ENCODE data around the gene MAGI1.

DNA sequence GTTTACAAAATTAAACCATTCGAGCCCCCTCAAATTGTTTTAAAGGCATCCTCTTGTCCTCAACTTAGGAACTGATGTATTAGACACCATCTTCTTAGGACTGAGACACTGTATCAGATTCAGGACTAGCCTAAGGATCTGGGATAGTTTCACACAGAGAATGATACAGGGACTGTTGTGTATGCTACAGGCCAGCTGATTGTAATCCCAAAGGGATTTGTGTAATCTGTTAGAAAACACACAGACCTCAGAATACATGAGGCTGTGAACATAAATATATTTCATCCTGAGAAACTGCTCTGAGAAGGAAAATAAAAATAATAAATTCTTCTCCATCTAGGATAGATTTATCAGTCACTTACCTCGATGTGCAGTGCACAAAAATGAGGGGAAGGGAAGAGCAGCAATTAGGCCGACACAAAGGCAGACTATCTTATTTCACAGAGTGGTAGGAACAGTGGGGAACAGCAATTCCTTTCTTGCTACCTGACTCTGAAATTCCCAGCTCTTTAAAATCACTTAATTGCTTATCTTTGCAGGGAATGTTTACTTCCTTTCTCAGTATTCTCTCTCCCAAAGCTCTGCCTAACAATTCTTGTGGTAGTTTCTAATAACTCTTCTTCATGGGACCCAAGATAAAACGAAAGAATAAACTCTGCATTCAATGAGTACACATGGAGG lies 322.5 kb downstream of the MAGI1 start:
- TF ChIP-seq, protein P1, sequence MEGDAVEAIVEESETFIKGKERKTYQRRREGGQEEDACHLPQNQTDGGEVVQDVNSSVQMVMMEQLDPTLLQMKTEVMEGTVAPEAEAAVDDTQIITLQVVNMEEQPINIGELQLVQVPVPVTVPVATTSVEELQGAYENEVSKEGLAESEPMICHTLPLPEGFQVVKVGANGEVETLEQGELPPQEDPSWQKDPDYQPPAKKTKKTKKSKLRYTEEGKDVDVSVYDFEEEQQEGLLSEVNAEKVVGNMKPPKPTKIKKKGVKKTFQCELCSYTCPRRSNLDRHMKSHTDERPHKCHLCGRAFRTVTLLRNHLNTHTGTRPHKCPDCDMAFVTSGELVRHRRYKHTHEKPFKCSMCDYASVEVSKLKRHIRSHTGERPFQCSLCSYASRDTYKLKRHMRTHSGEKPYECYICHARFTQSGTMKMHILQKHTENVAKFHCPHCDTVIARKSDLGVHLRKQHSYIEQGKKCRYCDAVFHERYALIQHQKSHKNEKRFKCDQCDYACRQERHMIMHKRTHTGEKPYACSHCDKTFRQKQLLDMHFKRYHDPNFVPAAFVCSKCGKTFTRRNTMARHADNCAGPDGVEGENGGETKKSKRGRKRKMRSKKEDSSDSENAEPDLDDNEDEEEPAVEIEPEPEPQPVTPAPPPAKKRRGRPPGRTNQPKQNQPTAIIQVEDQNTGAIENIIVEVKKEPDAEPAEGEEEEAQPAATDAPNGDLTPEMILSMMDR (IDR thresholded peaks at IDR 0.05), result no peak
- no peak for TF ChIP-seq POLR2AphosphoS5 (IDR thresholded peaks at IDR 0.05)

Data from breast epithelium (tissue), 3 donors.